OCI-LY1 (cell line): ENCODE results near the gene RAB14.

Experiments used
- H2AFZ ChIP-seq: fragments of 200-600 bp; sonication (generic), shearing (Covaris generic); 2 replicates; pipeline ENCODE4 v1.6.0; 2014; ENCODE audit warnings: antibody characterized with exemption, mild to moderate bottlenecking, low read length
- H3F3A ChIP-seq: fragments of 200-600 bp; sonication (generic), shearing (Covaris generic); 2 replicates; pipeline ENCODE4 v1.6.0; 2014; ENCODE audit warnings: mild to moderate bottlenecking, antibody characterized with exemption, low read length, moderate library complexity; ENCODE audit not compliant: insufficient read depth
- H3K27ac ChIP-seq: fragments of 200-600 bp; sonication (generic); 2 replicates; pipeline ENCODE4 v1.5.1; 2014; ENCODE audit warnings: low read length, mixed run types, mild to moderate bottlenecking, low read depth; ENCODE audit not compliant: poor library complexity, severe bottlenecking
- H3K27me3 ChIP-seq: fragments of 200-600 bp; sonication (generic); 2 replicates; pipeline ENCODE4 v1.6.0; 2014; ENCODE audit warnings: antibody characterized with exemption, mild to moderate bottlenecking, low read length, moderate library complexity; ENCODE audit not compliant: insufficient read depth
- H3K36me3 ChIP-seq: fragments of 200-600 bp; sonication (generic); 2 replicates; pipeline ENCODE4 v1.6.1; 2014; ENCODE audit warnings: mild to moderate bottlenecking, antibody characterized with exemption, low read length, moderate library complexity, mixed read lengths; ENCODE audit not compliant: insufficient read depth
- H3K4me1 ChIP-seq: fragments of 200-600 bp; sonication (generic); 2 replicates; pipeline ENCODE4 v1.5.1; 2014; ENCODE audit warnings: mild to moderate bottlenecking, low read length, moderate library complexity; ENCODE audit not compliant: insufficient read depth, severe bottlenecking
- H3K4me2 ChIP-seq: fragments of 200-600 bp; sonication (generic), shearing (Covaris generic); 2 replicates; pipeline ENCODE4 v1.6.1; 2014; ENCODE audit warnings: low read length
- H3K4me3 ChIP-seq: fragments of 200-600 bp; sonication (generic); 2 replicates; pipeline ENCODE4 v1.5.1; 2014; ENCODE audit warnings: low read length, low read depth, mild to moderate bottlenecking, mixed read lengths; ENCODE audit not compliant: poor library complexity, severe bottlenecking
- H3K79me2 ChIP-seq: fragments of 200-600 bp; shearing (Covaris generic); 2 replicates; pipeline ENCODE4 v1.6.1; 2016; ENCODE audit warnings: mixed run types, low read length, mixed read lengths; ENCODE audit not compliant: insufficient read depth
- H3K9ac ChIP-seq: fragments of 200-600 bp; sonication (generic), shearing (Covaris generic); 2 replicates; pipeline ENCODE4 v1.6.1; 2014; ENCODE audit warnings: mild to moderate bottlenecking, low read length, mixed read lengths
- H3K9me2 ChIP-seq: fragments of 200-600 bp; sonication (generic), shearing (Covaris generic); 2 replicates; pipeline ENCODE4 v1.6.1; 2014; ENCODE audit warnings: low read depth, mild to moderate bottlenecking, low read length, mixed read lengths
- H3K9me3 ChIP-seq: fragments of 200-600 bp; shearing (Covaris generic); 2 replicates; pipeline ENCODE4 v1.6.1; 2014; ENCODE audit warnings: low read length, mixed read lengths
- H4K20me1 ChIP-seq: fragments of 200-600 bp; sonication (generic), shearing (Covaris generic); 2 replicates; pipeline ENCODE4 v1.6.0; 2016; ENCODE audit warnings: mild to moderate bottlenecking, low read length; ENCODE audit not compliant: insufficient read depth
- CTCF ChIP-seq: fragments of 200-600 bp; sonication (generic), shearing (Covaris generic); IDR thresholded peaks from 2 replicates; pipeline ENCODE4 v1.5.1; 2017; ENCODE audit warnings: mild to moderate bottlenecking, antibody characterized with exemption, low read length, moderate library complexity, mixed read lengths
- EZH2 ChIP-seq: fragments of 200-600 bp; sonication (generic), shearing (Covaris generic); IDR thresholded peaks from 2 replicates; pipeline ENCODE4 v1.8.0; 2017; ENCODE audit warnings: borderline replicate concordance, mixed run types, mild to moderate bottlenecking, antibody characterized with exemption, low read length, moderate library complexity, mixed read lengths

Gene RAB14

GRCh38 chr9:121154782-121155181 lies 46.9 kb downstream of the RAB14 start:
- Histone ChIP-seq H3K27me3 (no peaks in the 10 kb centered on the region), H4K20me1 (no peaks in the 10 kb centered on the region), H3K4me1 (peaks cover 90% of the 10 kb centered on the region), H3F3A (peaks cover 3% of the 10 kb centered on the region; the same call in 1 of the 2 replicates), H3K9me2 (no peaks in the 10 kb centered on the region), H3K9ac (no peak overlapping the region), H3K9me3 (no peaks in the 10 kb centered on the region), H3K4me3 (no peak overlapping the region), H2AFZ (no peak overlapping the region), H3K36me3 (peaks cover 84% of the 10 kb centered on the region), H3K4me2 (no peak overlapping the region), H3K27ac (peak overlapping the region; percentile 97), H3K79me2 (no peaks in the 10 kb centered on the region)
- no peak for TF ChIP-seq CTCF
- TF ChIP-seq EZH2 = no peak

GRCh38 chr9:121153642-121154041 lies 48.0 kb downstream of the RAB14 start:
- Histone ChIP-seq H3F3A (no peaks in the 10 kb centered on the region), H3K9me3 (no peaks in the 10 kb centered on the region), H3K4me2 (no peak overlapping the region), H3K36me3 (peaks cover 85% of the 10 kb centered on the region), H3K4me3 (no peak overlapping the region), H3K9ac (no peak overlapping the region), H3K4me1 (peaks cover 79% of the 10 kb centered on the region), H3K9me2 (no peaks in the 10 kb centered on the region), H4K20me1 (no peaks in the 10 kb centered on the region), H3K27me3 (no peaks in the 10 kb centered on the region), H2AFZ (no peak overlapping the region), H3K79me2 (no peaks in the 10 kb centered on the region), H3K27ac (peak overlapping the region; percentile 97)
- no peak for TF ChIP-seq CTCF
- TF ChIP-seq EZH2 = no peak

- Histone ChIP-seq H3K4me2 (no peak overlapping the region), H3K79me2 (no peaks in the 10 kb centered on the region), H3K27ac (no peak overlapping the region), H3K4me1 (peaks cover 44% of the 10 kb centered on the region), H3K9me2 (no peaks in the 10 kb centered on the region), H3K36me3 (peaks cover 96% of the 10 kb centered on the region), H4K20me1 (no peaks in the 10 kb centered on the region), H3F3A (no peaks in the 10 kb centered on the region), H3K27me3 (no peaks in the 10 kb centered on the region), H2AFZ (no peak overlapping the region), H3K9ac (no peak overlapping the region), H3K9me3 (no peaks in the 10 kb centered on the region), H3K4me3 (no peak overlapping the region)
- no peak for TF ChIP-seq EZH2
- no peak for TF ChIP-seq CTCF
Measured at GRCh38 chr9:121150188-121150587, 51.5 kb downstream of the RAB14 start.
